GM12891 (cell line): ENCODE results near the gene PREX1.
A peak's percentile ranks its signal among the peaks of the same experiment; 100 is the strongest.

Source experiments
- DNase-seq: peaks from one replicate; pipeline ENCODE4 v3.0.0; 2011; ENCODE audit warnings: low spot score; ENCODE audit not compliant: insufficient read length
- FAIRE-seq: peaks from 2 replicates; lab custom pipeline; 2011; peaks lifted over from hg19 to GRCh38; lab: Jason Lieb, UNC
- PAX5 ChIP-seq: IDR thresholded peaks from 2 replicates; pipeline ENCODE4 v1.6.1; 2011; ENCODE audit warnings: low read length, moderate library complexity, mild to moderate bottlenecking; ENCODE audit not compliant: insufficient read depth, severe bottlenecking
- POLR2A ChIP-seq: IDR thresholded peaks from 2 replicates; pipeline ENCODE4 v1.6.1; 2011; ENCODE audit warnings: low read depth, low read length, control low read depth
- POLR2AphosphoS5 ChIP-seq: IDR thresholded peaks from 2 replicates; pipeline ENCODE4 v1.6.1; 2011; ENCODE audit warnings: low read depth, low read length, control low read depth
- POU2F2 ChIP-seq: IDR thresholded peaks from 2 replicates; pipeline ENCODE4 v1.6.1; 2011; ENCODE audit warnings: low read depth, mild to moderate bottlenecking, control low read depth, low read length, moderate library complexity
- SPI1 ChIP-seq: IDR thresholded peaks from 2 replicates; pipeline ENCODE4 v1.6.1; 2011; ENCODE audit warnings: low read depth, low read length, control low read depth
- TAF1 ChIP-seq: IDR thresholded peaks from 2 replicates; pipeline ENCODE4 v1.6.1; 2011; ENCODE audit warnings: low read depth, low read length, control low read depth

Gene PREX1

GRCh38 chr20:48730977-48731376 is 96.8 kb downstream of the PREX1 start:
- TF ChIP-seq SPI1 (no peak), TAF1 (no peak), POLR2A (no peak), PAX5 (no peak), POU2F2 (no peak), POLR2AphosphoS5 (no peak)
- DNase-seq (no peak), FAIRE-seq (no peak)

GRCh38 chr20:48729538-48729937 is 98.3 kb downstream of the PREX1 start:
- no peak for FAIRE-seq
- no peak for TF ChIP-seq POU2F2
- no peak for TF ChIP-seq POLR2AphosphoS5
- no peak for TF ChIP-seq TAF1
- no peak for TF ChIP-seq PAX5
- TF ChIP-seq SPI1, result no peak
- no peak for TF ChIP-seq POLR2A

DNA sequence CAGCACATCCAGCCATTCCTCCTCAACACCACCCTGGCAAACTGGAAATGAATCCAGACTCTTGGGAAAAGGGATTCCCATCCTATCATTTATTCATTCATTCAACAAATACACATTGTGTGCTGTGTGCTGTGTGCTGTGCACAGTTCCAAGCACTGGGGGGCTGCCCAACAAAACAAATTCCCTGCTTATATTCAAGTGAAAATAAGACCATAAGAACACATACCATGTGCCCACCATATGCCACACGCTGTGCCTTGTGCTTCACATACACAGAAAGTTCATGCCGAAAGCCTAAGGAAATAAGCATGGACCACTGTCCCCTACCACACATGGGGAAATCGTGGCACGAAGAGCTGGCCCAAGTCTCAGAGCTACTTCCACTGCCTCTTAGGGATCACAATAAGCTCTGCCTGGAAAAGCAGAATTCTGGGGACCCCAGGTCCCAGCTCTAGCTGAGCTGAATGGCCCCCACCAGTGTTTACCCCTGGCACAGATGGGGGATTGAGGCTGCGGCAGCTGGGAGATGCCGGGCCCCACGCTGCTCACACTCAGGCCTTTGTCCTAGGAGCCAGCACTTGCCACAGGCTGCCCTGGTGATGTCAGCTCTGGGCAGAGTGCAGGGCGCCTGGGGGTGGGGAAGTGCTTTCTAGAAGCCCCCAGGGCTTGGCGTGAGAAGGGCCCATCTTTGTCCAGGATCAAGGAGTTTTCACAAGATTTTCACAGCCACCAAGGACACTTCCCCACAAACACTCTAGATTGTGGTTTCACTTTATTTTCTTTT is 99.6 kb downstream of the PREX1 start:
- TF ChIP-seq SPI1 (no peak), POLR2A (no peak), POU2F2 (no peak), POLR2AphosphoS5 (no peak), TAF1 (no peak), PAX5 (no peak)
- no peak for DNase-seq
- FAIRE-seq, result no peak

More at GRCh38 chr20:48729538-48729937, 98.3 kb downstream of the PREX1 start:
- DNase-seq, result no peak

DNA sequence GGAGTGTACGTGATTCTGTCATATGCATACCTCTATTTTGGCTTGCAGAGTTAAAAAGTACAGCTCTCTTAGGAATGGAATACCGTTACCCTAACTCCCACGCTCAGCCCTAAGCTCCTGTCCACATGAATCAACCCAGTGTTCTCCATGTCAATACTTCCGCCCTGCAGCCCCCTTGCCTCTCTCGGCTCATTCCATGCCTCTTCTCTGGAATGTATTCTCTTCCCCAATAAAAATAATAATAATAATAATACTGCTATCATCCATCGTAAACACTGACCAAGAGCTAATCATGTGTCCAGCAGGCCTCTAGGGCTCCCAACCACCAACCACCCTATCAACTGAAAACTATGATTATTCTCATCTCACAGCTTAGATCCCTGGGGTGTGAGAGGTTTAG is 100.6 kb downstream of the PREX1 start:
- TF ChIP-seq POLR2A, result no peak
- TF ChIP-seq TAF1, result no peak
- TF ChIP-seq SPI1, result no peak
- no peak for TF ChIP-seq POU2F2
- TF ChIP-seq PAX5, result no peak
- no peak for TF ChIP-seq POLR2AphosphoS5
- FAIRE-seq, result no peak
- no peak for DNase-seq

- TF ChIP-seq POU2F2 (no peak), PAX5 (no peak), SPI1 (no peak), POLR2A (no peak), TAF1 (no peak), POLR2AphosphoS5 (no peak)
- FAIRE-seq, result peak; percentile 78
- no peak for DNase-seq
These were observed 102.2 kb downstream of the PREX1 start for GRCh38 chr20:48725555-48725991.

DNA sequence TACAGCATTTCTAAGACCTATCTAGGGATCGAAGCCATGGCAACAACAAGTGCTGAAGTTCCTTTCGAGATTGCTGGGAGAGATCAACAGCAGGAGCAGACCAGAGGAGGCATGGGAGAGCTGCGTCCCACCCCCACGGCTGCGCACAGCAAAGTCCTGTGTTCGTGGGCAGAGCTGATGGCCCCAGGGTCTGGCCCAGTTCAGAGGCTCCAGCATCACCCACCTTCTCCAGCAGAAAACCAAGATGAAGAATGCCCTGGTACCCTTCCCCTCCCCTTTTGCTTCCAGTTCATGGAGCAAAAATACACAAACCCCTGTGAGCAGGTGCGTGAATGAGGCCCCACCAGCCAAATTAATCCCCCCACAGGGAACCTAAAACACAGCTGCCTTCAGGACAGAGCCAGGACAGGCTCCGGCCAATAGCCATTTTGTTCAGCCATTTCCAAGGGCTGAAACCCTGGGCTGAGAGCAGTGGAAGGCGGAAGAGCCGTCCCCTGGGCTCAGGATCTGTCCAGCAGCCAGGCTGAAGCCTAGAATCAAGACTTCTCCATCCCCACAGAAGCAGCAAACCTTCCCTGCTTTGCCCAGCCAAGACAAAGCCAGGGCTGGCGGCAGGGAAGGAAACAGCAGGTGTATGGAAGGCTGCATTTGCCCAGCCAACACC is 102.8 kb downstream of the PREX1 start:
- TF ChIP-seq POU2F2 (no peak), POLR2A (no peak), TAF1 (no peak), SPI1 (no peak), PAX5 (no peak), POLR2AphosphoS5 (no peak)
- DNase-seq (no peak), FAIRE-seq (no peak)

DNA sequence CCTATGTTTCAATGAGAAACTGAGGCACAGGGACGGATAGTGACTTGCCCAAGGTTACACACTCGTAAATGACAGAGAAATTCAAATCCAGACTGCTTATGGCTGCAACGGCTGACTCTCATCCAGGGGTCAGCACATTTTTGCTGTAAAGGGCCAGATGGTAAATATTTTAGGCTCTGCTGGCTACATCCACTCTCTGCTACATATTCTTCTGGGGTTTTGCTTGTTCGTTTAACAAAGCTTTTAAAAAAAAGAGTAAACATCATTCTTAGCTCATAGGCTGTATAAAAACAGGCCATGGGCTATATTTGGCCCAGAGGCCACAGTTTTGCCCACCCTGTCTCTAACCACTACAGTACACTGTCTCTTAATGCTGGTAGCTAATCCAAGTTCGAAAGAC is 103.4 kb downstream of the PREX1 start:
- FAIRE-seq (no peak), DNase-seq (no peak)
- TF ChIP-seq SPI1, result no peak
- TF ChIP-seq POLR2A, result no peak
- TF ChIP-seq PAX5, result no peak
- no peak for TF ChIP-seq POLR2AphosphoS5
- no peak for TF ChIP-seq POU2F2
- TF ChIP-seq TAF1, result no peak

- DNase-seq (no peak), FAIRE-seq (no peak)
- TF ChIP-seq SPI1, result peak; percentile 71
- TF ChIP-seq PAX5, result no peak
- 0 out of 2 replicates have a peak, but pooled peaks have one; percentile 19 for TF ChIP-seq TAF1
These were observed 104.2 kb downstream of the PREX1 start for GRCh38 chr20:48723308-48724264.

DNA sequence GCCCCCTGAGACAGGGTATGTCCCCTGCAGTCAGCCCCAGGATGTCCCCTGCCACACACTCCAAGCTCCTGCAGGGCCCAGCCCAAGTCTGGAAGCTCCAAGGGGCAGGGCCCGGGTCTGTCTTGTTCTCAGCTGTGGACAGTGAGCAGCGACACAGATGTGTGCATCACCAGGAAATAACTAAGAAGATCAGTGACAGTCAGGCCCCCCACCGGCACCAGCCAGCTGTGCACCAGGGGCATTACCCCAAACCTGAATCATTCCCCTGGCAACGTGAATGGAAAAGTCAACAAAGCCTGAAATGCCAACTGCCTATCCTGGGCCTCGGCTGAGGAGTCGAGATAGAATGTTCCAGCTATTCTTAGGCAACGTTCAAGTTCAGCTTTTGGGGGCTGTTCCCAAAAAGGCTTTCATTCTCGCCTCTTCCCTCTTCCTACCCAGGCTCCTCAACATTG is 105.0 kb downstream of the PREX1 start:
- TF ChIP-seq POLR2AphosphoS5, result no peak; the same call in 1 of the 2 replicates
- no peak for TF ChIP-seq TAF1
- TF ChIP-seq POU2F2, result no peak
- TF ChIP-seq SPI1, result no peak
- TF ChIP-seq PAX5, result no peak
- TF ChIP-seq POLR2A, result no peak
- no peak for DNase-seq
- peak; percentile 79 for FAIRE-seq
